IgD-negative memory B cell (primary cell): Measurements from ENCODE around the gene RAB1B. TPM values are rescaled to one million over a fixed set of nuclear protein-coding genes. Genes with fewer than 3 reads are reported as not detected.

ENCODE experiments used
- H3K27ac Mint-ChIP-seq, 3 donors: one replicate each; pipeline ENCODE4 v1.8.0; 2020 to 2022; ENCODE audit warnings: mild to moderate bottlenecking in 3 of 3, mixed read lengths in 3 of 3, moderate library complexity in 1 of 3
- H3K27me3 Mint-ChIP-seq: one replicate; pipeline ENCODE4 v1.8.0; 2021; ENCODE audit warnings: mixed read lengths
- H3K36me3 Mint-ChIP-seq: one replicate; pipeline ENCODE4 v1.8.0; 2020; ENCODE audit warnings: mild to moderate bottlenecking, mixed read lengths
- H3K4me1 Mint-ChIP-seq, 3 donors: one replicate each; pipeline ENCODE4 v1.8.0; 2020 to 2022; ENCODE audit warnings: mixed read lengths in 3 of 3, mild to moderate bottlenecking in 1 of 3
- H3K4me3 Mint-ChIP-seq, 4 donors: one replicate each; pipeline ENCODE4 v1.8.0; 2020 to 2022; ENCODE audit warnings: mild to moderate bottlenecking in 4 of 4, mixed read lengths in 4 of 4, moderate library complexity in 3 of 4
- H3K9me3 Mint-ChIP-seq, 3 donors: one replicate each; pipeline ENCODE4 v1.8.0; 2020 to 2021; ENCODE audit warnings: mixed read lengths in 3 of 3, mild to moderate bottlenecking in 1 of 3
- polyA plus RNA-seq: library from polyadenylated mRNA; unstranded; fragments of 300-500 nt; fragmentation: Illumina TruSeq; gene quantifications from one replicate; pipeline ENCODE4 v1.2.3, GENCODE V29; 2021

RAB1B gene
- polyA plus RNA-seq, 1 donor from 2014 or later, result 14.8 TPM

- Mint-ChIP-seq H3K36me3 (peaks cover 2% of the 10 kb centered on the region), H3K27me3 (peaks cover 15% of the 10 kb centered on the region), H3K4me1 (peaks cover 13 to 22% (median 18%) of the 10 kb centered on the region in 3 donors), H3K27ac (peak within 1 kb of the TSS; percentile 74 to 93 (median 79)), H3K9me3 (no peaks in the 10 kb centered on the region), H3K4me3 (peak within 1 kb of the TSS; percentile 83 to 97 (median 90))
Measured at GRCh38 chr11:66288671-66289547, 20.5 kb downstream of the RAB1B start, which contains the start of gene YIF1A. Gene YIF1A (minus strand): TSS chr11:66289143. CDS start chr11:66288985, 158 bp downstream.

GRCh38 chr11:66289548-66290329 lies 21.3 kb downstream of the RAB1B start:
- peaks cover 15% of the 10 kb centered on the region for H3K27me3 Mint-ChIP-seq
- H3K4me3 Mint-ChIP-seq, result peak overlapping the region; percentile 83 to 97 (median 90)
- peaks cover 13 to 22% (median 18%) of the 10 kb centered on the region in 3 donors for H3K4me1 Mint-ChIP-seq

GRCh38 chr11:66290330-66290621 lies 21.8 kb downstream of the RAB1B start:
- Mint-ChIP-seq H3K27ac (peak overlapping the region in 1 of 3 donors; percentile 74), H3K36me3 (peaks cover 1% of the 10 kb centered on the region), H3K4me1 (peaks cover 13 to 22% (median 18%) of the 10 kb centered on the region in 3 donors), H3K4me3 (peak overlapping the region; percentile 61 to 97 (median 88)), H3K9me3 (no peaks in the 10 kb centered on the region), H3K27me3 (peaks cover 15% of the 10 kb centered on the region)

More at GRCh38 chr11:66289548-66290329, 21.3 kb downstream of the RAB1B start:
- peak overlapping the region; percentile 17 to 79 (median 74) for H3K27ac Mint-ChIP-seq
- H3K36me3 Mint-ChIP-seq, result peaks cover 1% of the 10 kb centered on the region
- no peaks in the 10 kb centered on the region for H3K9me3 Mint-ChIP-seq

GRCh38 chr11:66291303-66291705 lies 22.9 kb downstream of the RAB1B start:
- Mint-ChIP-seq H3K4me3 (peak overlapping the region in 3 of 4 donors; percentile 50 to 83 (median 66)), H3K9me3 (no peaks in the 10 kb centered on the region), H3K27ac (peak overlapping the region in 1 of 3 donors; percentile 74), H3K27me3 (peaks cover 15% of the 10 kb centered on the region), H3K4me1 (peaks cover 13 to 22% (median 16%) of the 10 kb centered on the region in 3 donors), H3K36me3 (peaks cover 3% of the 10 kb centered on the region)

- H3K36me3 Mint-ChIP-seq, result peaks cover 4% of the 10 kb centered on the region
- H3K4me3 Mint-ChIP-seq, result peak within 1 kb of the TSS; percentile 61 to 92 (median 88)
- no peaks in the 10 kb centered on the region for H3K9me3 Mint-ChIP-seq
- peaks cover 15% of the 10 kb centered on the region for H3K27me3 Mint-ChIP-seq
- H3K4me1 Mint-ChIP-seq, result peaks cover 13 to 22% (median 16%) of the 10 kb centered on the region in 3 donors
- H3K27ac Mint-ChIP-seq, result peak within 1 kb of the TSS in 2 of 3 donors; percentile 74 to 83
Measured at GRCh38 chr11:66291706-66292542, 23.5 kb downstream of the RAB1B start, which contains the start of gene TMEM151A. Gene TMEM151A (plus strand): TSS chr11:66291894. CDS start chr11:66292014, 120 bp downstream.

GRCh38 chr11:66292543-66293332 lies 24.3 kb downstream of the RAB1B start:
- peaks cover 12 to 20% (median 13%) of the 10 kb centered on the region in 3 donors for H3K4me1 Mint-ChIP-seq
- H3K27ac Mint-ChIP-seq, result peak overlapping the region in 2 of 3 donors; percentile 5 to 83
- H3K27me3 Mint-ChIP-seq, result peaks cover 15% of the 10 kb centered on the region
- no peaks in the 10 kb centered on the region for H3K9me3 Mint-ChIP-seq
- peak overlapping the region in 2 of 4 donors; percentile 38 to 92 for H3K4me3 Mint-ChIP-seq
- peaks cover 4% of the 10 kb centered on the region for H3K36me3 Mint-ChIP-seq

- H3K9me3 Mint-ChIP-seq, result no peaks in the 10 kb centered on the region
- H3K27me3 Mint-ChIP-seq, result peaks cover 15% of the 10 kb centered on the region
- peaks cover 4% of the 10 kb centered on the region for H3K36me3 Mint-ChIP-seq
- peak overlapping the region in 1 of 3 donors; percentile 5 for H3K27ac Mint-ChIP-seq
- peaks cover 12 to 20% (median 13%) of the 10 kb centered on the region in 3 donors for H3K4me1 Mint-ChIP-seq
- peak overlapping the region in 2 of 4 donors; percentile 58 to 77 for H3K4me3 Mint-ChIP-seq
Measured at GRCh38 chr11:66293352-66293751, 24.9 kb downstream of the RAB1B start.

- H3K9me3 Mint-ChIP-seq, result no peaks in the 10 kb centered on the region
- H3K27ac Mint-ChIP-seq, result peak overlapping the region in 1 of 3 donors; percentile 5
Measured at GRCh38 chr11:66293777-66294625, 25.6 kb downstream of the RAB1B start.

GRCh38 chr11:66294626-66295620 lies 26.5 kb downstream of the RAB1B start:
- Mint-ChIP-seq H3K27me3 (peaks cover 13% of the 10 kb centered on the region), H3K4me1 (peaks cover 7 to 13% (median 8%) of the 10 kb centered on the region in 3 donors), H3K4me3 (peak overlapping the region in 1 of 4 donors; percentile 17), H3K9me3 (no peaks in the 10 kb centered on the region), H3K27ac (no peak overlapping the region), H3K36me3 (peaks cover 3% of the 10 kb centered on the region)

More at GRCh38 chr11:66293777-66294625, 25.6 kb downstream of the RAB1B start:
- Mint-ChIP-seq H3K36me3 (peaks cover 4% of the 10 kb centered on the region), H3K4me1 (peaks cover 11 to 19% (median 12%) of the 10 kb centered on the region in 3 donors), H3K4me3 (peak overlapping the region in 1 of 4 donors; percentile 58), H3K27me3 (peaks cover 15% of the 10 kb centered on the region)

GRCh38 chr11:66297610-66298009 lies 29.2 kb downstream of the RAB1B start:
- Mint-ChIP-seq H3K36me3 (peaks cover 3% of the 10 kb centered on the region), H3K27ac (peak overlapping the region in 1 of 3 donors; percentile 85), H3K9me3 (no peaks in the 10 kb centered on the region), H3K27me3 (peaks cover 7% of the 10 kb centered on the region), H3K4me3 (no peak overlapping the region), H3K4me1 (peaks cover 0 to 3% (median 2%) of the 10 kb centered on the region in 3 donors)

GRCh38 chr11:66299186-66299585 lies 30.7 kb downstream of the RAB1B start:
- Mint-ChIP-seq H3K4me3 (no peak overlapping the region), H3K4me1 (no peaks in the 10 kb centered on the region), H3K9me3 (no peaks in the 10 kb centered on the region), H3K27me3 (no peaks in the 10 kb centered on the region), H3K36me3 (peaks cover 3% of the 10 kb centered on the region), H3K27ac (no peak overlapping the region)

GRCh38 chr11:66302656-66303055 lies 34.2 kb downstream of the RAB1B start:
- Mint-ChIP-seq H3K27ac (peak overlapping the region in 2 of 3 donors; percentile 46 to 53), H3K4me3 (no peak overlapping the region), H3K4me1 (peaks cover 0 to 1% (median 0%) of the 10 kb centered on the region in 3 donors), H3K9me3 (no peaks in the 10 kb centered on the region), H3K36me3 (no peaks in the 10 kb centered on the region), H3K27me3 (peaks cover 3% of the 10 kb centered on the region)
